ENCODE measurements around the gene RFC1. TPM values are rescaled to one million over a fixed set of nuclear protein-coding genes. Genes with fewer than 3 reads are reported as not detected.

RFC1 gene
- total and polyA plus RNA-seq, 2 of the 4 experiments (the other 2 are of a cell fraction): 18.4 to 49.3 TPM

DNA sequence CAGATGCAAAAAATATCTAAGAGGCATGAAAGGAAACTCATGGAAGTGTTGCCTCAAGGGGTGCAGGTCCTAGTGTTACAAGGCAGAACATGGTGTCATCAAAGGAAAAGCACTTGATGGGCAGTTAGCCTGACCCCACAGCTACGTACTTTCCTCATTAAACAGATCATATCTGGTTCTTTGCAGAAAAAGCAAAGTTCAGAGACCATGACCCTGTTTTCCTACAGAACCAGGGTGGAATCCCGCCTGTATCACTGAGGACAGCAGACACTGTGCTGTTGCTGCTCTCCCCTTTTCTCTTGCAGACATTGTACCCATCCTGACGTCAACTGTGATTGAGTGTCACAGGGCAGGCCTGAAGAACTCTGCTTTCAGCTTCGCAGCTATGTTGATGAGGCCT, 91.7 kb downstream of the RFC1 start:
- H3K18ac ChIP-seq (ENCODE audit: low read depth, low read length): no peak overlapping the region
- TF ChIP-seq MAFK (IDR thresholded peaks at IDR 0.05; ENCODE audit: low read depth, low read length) (no peak), RFX5 (IDR thresholded peaks at IDR 0.05; ENCODE audit: low read depth, low read length) (no peak), RCOR1 (IDR thresholded peaks at IDR 0.05; ENCODE audit: insufficient replicate concordance, low read length) (no peak), SMC3 (IDR thresholded peaks at IDR 0.05; ENCODE audit: low read depth, low read length) (no peak), CHD1 (IDR thresholded peaks at IDR 0.05; ENCODE audit: low read depth, low read length) (no peak)
- TF ChIP-seq, protein P1, sequence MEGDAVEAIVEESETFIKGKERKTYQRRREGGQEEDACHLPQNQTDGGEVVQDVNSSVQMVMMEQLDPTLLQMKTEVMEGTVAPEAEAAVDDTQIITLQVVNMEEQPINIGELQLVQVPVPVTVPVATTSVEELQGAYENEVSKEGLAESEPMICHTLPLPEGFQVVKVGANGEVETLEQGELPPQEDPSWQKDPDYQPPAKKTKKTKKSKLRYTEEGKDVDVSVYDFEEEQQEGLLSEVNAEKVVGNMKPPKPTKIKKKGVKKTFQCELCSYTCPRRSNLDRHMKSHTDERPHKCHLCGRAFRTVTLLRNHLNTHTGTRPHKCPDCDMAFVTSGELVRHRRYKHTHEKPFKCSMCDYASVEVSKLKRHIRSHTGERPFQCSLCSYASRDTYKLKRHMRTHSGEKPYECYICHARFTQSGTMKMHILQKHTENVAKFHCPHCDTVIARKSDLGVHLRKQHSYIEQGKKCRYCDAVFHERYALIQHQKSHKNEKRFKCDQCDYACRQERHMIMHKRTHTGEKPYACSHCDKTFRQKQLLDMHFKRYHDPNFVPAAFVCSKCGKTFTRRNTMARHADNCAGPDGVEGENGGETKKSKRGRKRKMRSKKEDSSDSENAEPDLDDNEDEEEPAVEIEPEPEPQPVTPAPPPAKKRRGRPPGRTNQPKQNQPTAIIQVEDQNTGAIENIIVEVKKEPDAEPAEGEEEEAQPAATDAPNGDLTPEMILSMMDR (conservative IDR thresholded peaks at IDR 0.05; ENCODE audit: low read depth, low read length): no peak
- DNase-seq (no peak), ATAC-seq (ENCODE audit: low read depth) (no peak)
- H3K9me3 ChIP-seq (ENCODE audit: control insufficient read depth, insufficient read depth, low read length): no peaks in the 10 kb centered on the region
- POLR2A ChIA-PET (ENCODE audit: unreplicated experiment): no interaction called here
- no peak overlapping the region for H4K8ac ChIP-seq (ENCODE audit: low read depth in 2 of 2, low read length in 2 of 2)
- no peaks in the 10 kb centered on the region for H3K27me3 ChIP-seq (ENCODE audit: control insufficient read depth, insufficient read depth, low read length)
- no peak overlapping the region for H3K9ac ChIP-seq (ENCODE audit: low read depth, low read length)
- H2AFZ ChIP-seq (replicated peaks; ENCODE audit: low read length, poor library complexity): no peak overlapping the region
- H3K4ac ChIP-seq (ENCODE audit: low read depth, low read length): no peak overlapping the region
- no peak overlapping the region for H4K91ac ChIP-seq (ENCODE audit: insufficient read depth, low read depth, low read length)
- CTCF ChIA-PET: no interaction called here
- H3K9me1 ChIP-seq (ENCODE audit: insufficient read depth, low read length): peaks cover 18% of the 10 kb centered on the region
- intact Hi-C loops (cut with micrococcal nuclease) (no loop called here), dilution Hi-C loops (cut with HindIII; ENCODE audit: low sequenced_read_pairs, unreplicated experiment) (no loop called here), in situ Hi-C loops (cut with MboI; ENCODE audit: low sequenced_read_pairs) (no loop called here)
- no peaks in the 10 kb centered on the region for H4K20me1 ChIP-seq (ENCODE audit: insufficient read depth, low read length)
- 78% methylated on average over 1 of the region's 4 CpGs; no CpG with 5 or more reads in 1 of the 2 experiments for WGBS, 2 experiments (ENCODE audit: extremely low coverage in 2 of 2, insufficient read length in 1 of 2)
- H2AK5ac ChIP-seq (ENCODE audit: low read depth, low read length): no peak overlapping the region
- no peak overlapping the region for H2BK120ac ChIP-seq (ENCODE audit: low read depth, low read length)
- H2BK15ac ChIP-seq (ENCODE audit: low read depth, low read length): no peak overlapping the region
- H3K27ac ChIP-seq (ENCODE audit: insufficient read depth, low read length): no peak overlapping the region
- no peak overlapping the region for H2AK9ac ChIP-seq (replicated peaks; ENCODE audit: low read depth, low read length, poor library complexity)
- no peak overlapping the region for H4K5ac ChIP-seq (ENCODE audit: low read depth, low read length)
- H3K4me1 ChIP-seq (ENCODE audit: control insufficient read depth, insufficient read depth, low read length): no peaks in the 10 kb centered on the region
- H3K79me1 ChIP-seq (ENCODE audit: low read depth in 1 of 2, low read length in 2 of 2): no peaks in the 10 kb centered on the region
- no peak overlapping the region for H3K14ac ChIP-seq (replicated peaks; ENCODE audit: low read depth, low read length)
- H3K4me3 ChIP-seq (ENCODE audit: insufficient read depth, low read depth, low read length): no peak overlapping the region
- H3K4me2 ChIP-seq (ENCODE audit: low read depth, low read length): no peak overlapping the region
- H3K36me3 ChIP-seq (ENCODE audit: control insufficient read depth, insufficient read depth, low read length): peaks cover 37% of the 10 kb centered on the region
- no TSS peak for BruUV-seq (replicated peaks)
- no peak overlapping the region for H2BK5ac ChIP-seq (ENCODE audit: low read depth, low read length, poor library complexity, severe bottlenecking)
- no peak overlapping the region for H3K56ac ChIP-seq (ENCODE audit: extremely low read depth, insufficient read depth, low read length)
- no peak overlapping the region for H2BK20ac ChIP-seq (ENCODE audit: low read depth, low read length)
- H3K23ac ChIP-seq (ENCODE audit: low read depth, low read length): no peak overlapping the region; the same call in 1 of the 2 replicates

Data from IMR-90 (cell line).